HL-60 (cell line): ENCODE results near the gene NAA10.
A peak's percentile ranks its signal among the peaks of the same experiment; 100 is the strongest.

Experiments used
- DNase-seq, 2 experiments: peaks; one replicate each; pipeline ENCODE4 v3.0.0-alpha.2; 2010 to 2020; ENCODE audit warnings: low read depth in 1 of 2, low spot score in 1 of 2
- H3K27ac ChIP-seq: fragments of 250-450 bp; sonication (Bioruptor Pico); replicated peaks from 2 replicates; pipeline ENCODE4 v1.5.1; 2020; ENCODE audit warnings: mild to moderate bottlenecking, moderate library complexity
- H3K27me3 ChIP-seq: fragments of 250-450 bp; sonication (Bioruptor Pico); 2 replicates; pipeline ENCODE4 v1.5.1; 2021; ENCODE audit warnings: mild to moderate bottlenecking, moderate library complexity; ENCODE audit not compliant: insufficient read depth, poor library complexity, severe bottlenecking
- H3K4me3 ChIP-seq: replicated peaks from 2 replicates; pipeline ENCODE4 v1.5.1; 2011; ENCODE audit warnings: mild to moderate bottlenecking, control low read depth, low read length; ENCODE audit not compliant: insufficient read depth
- GABPA ChIP-seq: IDR thresholded peaks from 2 replicates; pipeline ENCODE4 v1.6.1; 2012; ENCODE audit warnings: low read depth
- POLR2AphosphoS5 ChIP-seq: IDR thresholded peaks from 2 replicates; pipeline ENCODE4 v1.6.1; 2012; ENCODE audit warnings: low read depth
- SPI1 ChIP-seq: IDR thresholded peaks from 2 replicates; pipeline ENCODE4 v1.6.1; 2012; ENCODE audit warnings: low read depth, mild to moderate bottlenecking, borderline replicate concordance
- TF ChIP-seq, protein P1 (sequence below): IDR thresholded peaks from one replicate; pipeline ENCODE4 v1.5.1; 2011; ENCODE audit warnings: low read length, control low read depth, inconsistent platforms; ENCODE audit not compliant: insufficient read depth
- TF ChIP-seq, protein P2 (sequence below): IDR thresholded peaks from 2 replicates; pipeline ENCODE4 v1.6.1; 2012; ENCODE audit warnings: low read depth; ENCODE audit not compliant: insufficient replicate concordance

Gene NAA10

DNA sequence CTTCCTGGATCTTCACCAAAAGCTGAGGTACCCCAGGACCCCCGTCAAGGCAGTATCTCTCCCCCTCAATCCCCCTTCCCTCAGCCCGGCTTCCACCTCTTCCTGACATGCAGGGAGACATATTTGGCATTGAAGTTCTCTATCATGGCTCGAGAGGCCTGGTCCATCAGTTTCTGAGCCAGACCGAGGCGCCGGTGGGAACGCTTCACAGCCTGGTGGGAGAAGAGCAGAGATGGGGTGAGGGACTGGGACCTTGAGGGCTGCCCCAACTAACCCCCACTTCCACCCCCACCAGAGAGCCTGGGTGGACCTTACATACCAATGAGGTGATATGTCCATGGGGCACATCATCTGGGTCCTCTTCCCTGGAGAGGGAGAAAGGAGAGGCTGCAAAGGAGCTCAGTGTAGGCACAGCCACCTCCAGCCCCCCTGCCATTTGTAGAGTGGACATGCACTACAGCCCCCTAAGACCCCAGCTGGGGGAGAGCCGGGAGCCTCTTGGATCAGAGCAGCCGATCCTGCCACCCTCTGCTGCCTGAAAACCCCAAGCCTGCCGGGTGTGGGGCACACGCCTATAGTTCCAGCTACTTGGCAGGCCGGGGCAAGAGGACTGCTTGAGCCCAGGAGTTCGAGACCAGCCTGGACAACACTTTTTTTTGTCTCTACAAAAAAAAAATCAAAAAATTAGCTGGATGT, 2.5 kb downstream of the NAA10 start:
- no peak for TF ChIP-seq SPI1
- TF ChIP-seq, protein P1, sequence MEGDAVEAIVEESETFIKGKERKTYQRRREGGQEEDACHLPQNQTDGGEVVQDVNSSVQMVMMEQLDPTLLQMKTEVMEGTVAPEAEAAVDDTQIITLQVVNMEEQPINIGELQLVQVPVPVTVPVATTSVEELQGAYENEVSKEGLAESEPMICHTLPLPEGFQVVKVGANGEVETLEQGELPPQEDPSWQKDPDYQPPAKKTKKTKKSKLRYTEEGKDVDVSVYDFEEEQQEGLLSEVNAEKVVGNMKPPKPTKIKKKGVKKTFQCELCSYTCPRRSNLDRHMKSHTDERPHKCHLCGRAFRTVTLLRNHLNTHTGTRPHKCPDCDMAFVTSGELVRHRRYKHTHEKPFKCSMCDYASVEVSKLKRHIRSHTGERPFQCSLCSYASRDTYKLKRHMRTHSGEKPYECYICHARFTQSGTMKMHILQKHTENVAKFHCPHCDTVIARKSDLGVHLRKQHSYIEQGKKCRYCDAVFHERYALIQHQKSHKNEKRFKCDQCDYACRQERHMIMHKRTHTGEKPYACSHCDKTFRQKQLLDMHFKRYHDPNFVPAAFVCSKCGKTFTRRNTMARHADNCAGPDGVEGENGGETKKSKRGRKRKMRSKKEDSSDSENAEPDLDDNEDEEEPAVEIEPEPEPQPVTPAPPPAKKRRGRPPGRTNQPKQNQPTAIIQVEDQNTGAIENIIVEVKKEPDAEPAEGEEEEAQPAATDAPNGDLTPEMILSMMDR = no peak
- TF ChIP-seq, protein P2, sequence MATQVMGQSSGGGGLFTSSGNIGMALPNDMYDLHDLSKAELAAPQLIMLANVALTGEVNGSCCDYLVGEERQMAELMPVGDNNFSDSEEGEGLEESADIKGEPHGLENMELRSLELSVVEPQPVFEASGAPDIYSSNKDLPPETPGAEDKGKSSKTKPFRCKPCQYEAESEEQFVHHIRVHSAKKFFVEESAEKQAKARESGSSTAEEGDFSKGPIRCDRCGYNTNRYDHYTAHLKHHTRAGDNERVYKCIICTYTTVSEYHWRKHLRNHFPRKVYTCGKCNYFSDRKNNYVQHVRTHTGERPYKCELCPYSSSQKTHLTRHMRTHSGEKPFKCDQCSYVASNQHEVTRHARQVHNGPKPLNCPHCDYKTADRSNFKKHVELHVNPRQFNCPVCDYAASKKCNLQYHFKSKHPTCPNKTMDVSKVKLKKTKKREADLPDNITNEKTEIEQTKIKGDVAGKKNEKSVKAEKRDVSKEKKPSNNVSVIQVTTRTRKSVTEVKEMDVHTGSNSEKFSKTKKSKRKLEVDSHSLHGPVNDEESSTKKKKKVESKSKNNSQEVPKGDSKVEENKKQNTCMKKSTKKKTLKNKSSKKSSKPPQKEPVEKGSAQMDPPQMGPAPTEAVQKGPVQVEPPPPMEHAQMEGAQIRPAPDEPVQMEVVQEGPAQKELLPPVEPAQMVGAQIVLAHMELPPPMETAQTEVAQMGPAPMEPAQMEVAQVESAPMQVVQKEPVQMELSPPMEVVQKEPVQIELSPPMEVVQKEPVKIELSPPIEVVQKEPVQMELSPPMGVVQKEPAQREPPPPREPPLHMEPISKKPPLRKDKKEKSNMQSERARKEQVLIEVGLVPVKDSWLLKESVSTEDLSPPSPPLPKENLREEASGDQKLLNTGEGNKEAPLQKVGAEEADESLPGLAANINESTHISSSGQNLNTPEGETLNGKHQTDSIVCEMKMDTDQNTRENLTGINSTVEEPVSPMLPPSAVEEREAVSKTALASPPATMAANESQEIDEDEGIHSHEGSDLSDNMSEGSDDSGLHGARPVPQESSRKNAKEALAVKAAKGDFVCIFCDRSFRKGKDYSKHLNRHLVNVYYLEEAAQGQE = no peak
- TF ChIP-seq GABPA = no peak
- no peak for TF ChIP-seq POLR2AphosphoS5
- no peak for DNase-seq
- Histone ChIP-seq H3K27me3 (no peaks in the 10 kb centered on the region), H3K4me3 (no peak overlapping the region), H3K27ac (no peak overlapping the region)

DNA sequence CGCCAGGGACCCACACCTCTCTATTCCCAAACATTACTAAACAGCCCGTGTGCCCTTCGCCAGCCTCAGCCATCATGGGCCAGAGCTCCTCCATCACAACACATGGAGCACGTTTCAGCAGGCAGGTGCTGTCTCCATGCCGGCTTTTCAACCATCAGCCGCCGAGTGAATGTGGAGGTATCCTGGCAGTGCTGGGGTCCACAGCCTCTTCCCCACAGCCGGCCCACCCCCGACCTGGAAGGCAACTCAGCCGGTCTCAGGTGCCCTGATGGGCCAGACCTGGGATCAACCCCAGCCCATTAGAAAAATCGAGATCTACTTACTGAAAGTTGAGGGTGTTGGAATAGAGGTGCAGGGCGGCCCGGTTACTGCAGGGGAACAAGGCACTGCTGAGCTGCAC, 3.1 kb downstream of the NAA10 start:
- DNase-seq = no peak
- no peaks in the 10 kb centered on the region for H3K27me3 ChIP-seq
- TF ChIP-seq POLR2AphosphoS5 = no peak
- TF ChIP-seq, protein P1 = no peak
- TF ChIP-seq, protein P2 = no peak
- no peak overlapping the region for H3K4me3 ChIP-seq
- 0 out of 2 replicates have a peak overlapping the region, but pooled peaks have one; percentile 1 for H3K27ac ChIP-seq

DNA sequence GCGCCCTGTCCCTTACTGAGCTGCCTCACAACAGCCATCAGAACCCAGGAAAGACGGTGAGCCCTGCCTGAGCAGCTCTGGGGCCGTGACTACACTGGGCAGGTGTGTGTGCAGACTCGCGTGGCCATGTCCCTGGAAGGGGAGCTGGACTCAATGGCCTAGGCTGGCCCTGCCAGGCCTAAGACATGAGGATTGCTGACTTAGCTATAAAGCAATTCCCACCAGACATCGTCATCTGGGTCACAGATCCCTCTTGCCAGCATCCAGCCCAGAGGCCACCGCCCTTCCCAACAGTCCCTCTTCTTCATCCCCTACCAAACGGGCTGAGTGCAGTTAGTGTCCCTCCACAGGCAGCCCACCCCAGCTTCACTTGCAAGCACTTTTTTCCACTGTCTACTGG, 3.7 kb downstream of the NAA10 start:
- no peak for DNase-seq
- Histone ChIP-seq H3K27ac (0 out of 2 replicates have a peak overlapping the region, but pooled peaks have one; percentile 1), H3K4me3 (no peak overlapping the region), H3K27me3 (no peaks in the 10 kb centered on the region)
- TF ChIP-seq SPI1 (no peak), GABPA (no peak), POLR2AphosphoS5 (no peak)
- TF ChIP-seq, protein P1 = no peak
- TF ChIP-seq, protein P2 = no peak
